Measurements from ENCODE around the gene MAVS.

The MAVS gene

DNA sequence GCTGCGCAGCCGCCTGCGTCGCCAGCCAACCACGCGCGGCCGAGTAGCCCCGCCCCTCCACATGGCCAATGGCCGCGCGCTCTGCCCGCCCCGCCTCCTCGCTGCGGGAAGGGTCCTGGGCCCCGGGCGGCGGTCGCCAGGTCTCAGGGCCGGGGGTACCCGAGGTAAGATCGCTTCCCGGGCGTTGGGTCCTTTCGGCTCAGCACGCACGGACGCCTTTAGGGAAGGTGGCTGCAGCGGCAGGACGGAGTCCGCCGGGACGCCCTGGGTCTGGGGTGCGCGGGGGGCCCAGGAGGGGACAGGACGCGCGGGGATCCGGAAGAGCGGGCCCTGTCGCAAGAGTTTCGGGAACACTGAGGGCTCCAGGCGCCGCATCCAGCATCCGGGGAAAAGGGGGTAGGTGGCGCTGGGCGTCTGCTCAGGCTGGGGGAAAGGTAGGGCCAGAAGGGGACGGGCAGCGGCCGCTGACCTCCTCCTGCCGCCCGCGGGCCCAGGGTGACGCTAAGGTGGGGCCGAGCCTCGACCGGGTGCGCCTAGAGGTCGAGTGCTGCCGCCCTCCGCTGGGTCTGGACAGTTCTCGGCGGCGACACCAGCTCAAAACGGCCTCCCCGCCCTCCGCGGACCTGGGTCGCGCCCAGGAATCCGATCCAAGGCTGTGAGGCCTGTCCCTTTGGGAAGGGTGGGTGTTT lies at the start of gene MAVS:
Gene MAVS, plus strand, starts transcription at position 95 of the 689 bp plus-strand sequence. CDS start 7,791 bp downstream, outside the sequence.
- peak; percentile 86 for DNase-seq

- DNase-seq, result no peak
Observed at GRCh38 chr20:3797226-3797545, 49.4 kb upstream of the MAVS start.

GRCh38 chr20:3797592-3798372 lies 48.9 kb upstream of the MAVS start:
- DNase-seq, result peak; percentile 66

- DNase-seq, result no peak
Observed at GRCh38 chr20:3798373-3798768, 48.3 kb upstream of the MAVS start.

DNA sequence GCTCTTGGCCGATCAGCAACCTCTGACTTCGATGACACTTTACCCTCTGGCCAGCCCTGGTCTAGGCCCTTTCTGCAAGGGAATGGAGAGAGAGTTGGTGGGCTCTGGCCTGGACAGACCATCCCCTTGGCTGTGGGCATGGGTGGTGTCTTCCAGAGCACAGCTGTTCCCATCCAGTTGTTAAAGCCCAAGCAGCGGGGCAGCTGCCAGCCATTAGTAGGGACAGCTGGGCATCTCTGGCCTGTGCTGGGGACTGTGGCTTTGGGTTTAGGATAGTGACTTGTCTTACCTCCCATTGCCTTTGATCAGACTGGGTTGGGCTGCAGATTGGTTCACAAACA lies 47.8 kb upstream of the MAVS start:
- no peak for DNase-seq

- DNase-seq, result no peak
Observed at GRCh38 chr20:3800256-3800877, 46.3 kb upstream of the MAVS start.

GRCh38 chr20:3800878-3801260 lies 45.8 kb upstream of the MAVS start:
- DNase-seq, result no peak

DNA sequence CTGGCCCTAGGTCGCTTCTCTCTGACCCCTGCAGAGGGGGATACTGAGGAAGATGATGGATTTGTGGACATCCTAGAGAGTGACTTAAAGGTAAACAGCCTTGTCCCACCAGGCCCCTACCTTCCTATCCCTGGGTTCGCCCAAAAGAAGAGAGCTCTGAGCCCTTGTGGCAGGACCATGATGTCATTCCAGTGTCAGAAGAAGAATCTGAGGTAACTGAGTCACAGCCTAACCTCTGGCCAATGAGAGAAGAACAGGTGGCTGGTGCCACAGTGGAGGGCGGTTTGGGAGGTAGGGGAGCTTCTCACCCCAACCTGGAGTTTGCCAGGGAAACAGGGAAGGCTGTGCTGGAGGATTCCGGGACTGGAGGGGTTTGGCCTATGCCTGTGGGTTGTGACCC lies 45.3 kb upstream of the MAVS start:
- no peak for DNase-seq

- DNase-seq, result no peak
Observed at GRCh38 chr20:3801846-3802245, 44.8 kb upstream of the MAVS start.

DNA sequence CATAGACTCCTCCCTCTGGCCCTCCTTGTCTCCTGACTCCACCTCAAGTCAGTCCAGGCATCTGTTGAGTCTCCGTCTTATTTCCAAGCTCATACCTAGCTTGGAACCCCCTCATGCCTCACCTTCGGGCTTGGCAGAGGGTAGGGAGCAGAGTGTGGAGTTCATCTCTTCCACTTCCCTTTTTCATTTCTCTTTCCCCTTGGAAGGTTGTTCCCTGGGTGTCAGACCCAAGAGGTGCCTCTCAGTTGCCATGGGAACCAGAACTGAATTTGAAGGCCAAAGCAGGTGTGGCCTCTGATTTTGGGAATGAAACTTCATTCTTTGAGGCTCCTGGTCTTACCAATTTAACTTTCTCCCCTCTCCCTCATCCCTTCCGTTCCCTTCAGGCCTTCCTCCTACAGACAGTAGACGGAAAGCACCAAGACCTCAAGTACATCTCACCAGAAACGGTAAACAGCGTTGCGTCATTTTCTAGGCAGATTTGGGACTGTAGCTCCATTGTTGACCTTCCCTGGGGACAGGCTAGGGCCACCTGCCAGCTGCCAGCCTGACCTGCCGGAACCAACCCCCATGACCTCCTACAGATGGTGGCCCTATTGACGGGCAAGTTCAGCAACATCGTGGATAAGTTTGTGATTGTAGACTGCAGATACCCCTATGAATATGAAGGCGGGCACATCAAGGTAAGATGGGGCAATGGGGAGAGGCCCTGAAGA lies 44.0 kb upstream of the MAVS start:
- DNase-seq, result no peak

DNA sequence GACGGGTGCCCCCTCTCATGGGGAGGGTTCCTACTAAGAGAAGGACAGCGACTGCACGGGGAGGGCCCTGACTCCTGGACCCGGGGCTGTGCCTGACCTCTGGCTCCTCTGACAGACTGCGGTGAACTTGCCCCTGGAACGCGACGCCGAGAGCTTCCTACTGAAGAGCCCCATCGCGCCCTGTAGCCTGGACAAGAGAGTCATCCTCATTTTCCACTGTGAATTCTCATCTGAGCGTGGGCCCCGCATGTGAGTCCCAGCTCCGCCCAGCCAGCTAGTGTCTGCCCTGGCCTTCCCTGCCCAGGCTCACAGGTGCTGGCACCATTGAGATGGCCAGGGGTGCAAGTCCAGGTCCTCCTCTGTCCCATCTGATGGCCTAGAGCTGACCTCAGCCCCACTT lies 43.3 kb upstream of the MAVS start:
- no peak for DNase-seq

DNA sequence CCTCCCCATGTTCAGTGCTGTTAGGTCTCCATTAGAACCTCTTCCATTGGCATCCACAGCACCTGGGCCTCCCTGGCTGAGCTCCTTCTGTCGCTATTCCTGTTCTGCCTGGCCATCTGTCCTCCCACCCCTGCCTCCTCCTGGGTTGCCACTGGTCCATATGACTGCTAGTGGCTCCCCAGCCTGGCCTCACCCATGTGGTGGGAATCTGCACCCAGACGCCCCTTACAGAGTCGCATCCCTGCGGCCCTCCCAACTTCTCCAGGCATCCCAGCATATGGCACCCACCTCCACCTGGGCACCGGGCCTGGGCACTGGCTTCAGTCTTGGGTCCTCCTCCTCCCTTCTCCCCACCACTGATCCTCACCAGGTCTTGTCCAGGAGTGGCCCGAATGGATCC lies 42.8 kb upstream of the MAVS start:
- no peak for DNase-seq

- no peak for DNase-seq
Observed at GRCh38 chr20:3804254-3804751, 42.3 kb upstream of the MAVS start.

DNA sequence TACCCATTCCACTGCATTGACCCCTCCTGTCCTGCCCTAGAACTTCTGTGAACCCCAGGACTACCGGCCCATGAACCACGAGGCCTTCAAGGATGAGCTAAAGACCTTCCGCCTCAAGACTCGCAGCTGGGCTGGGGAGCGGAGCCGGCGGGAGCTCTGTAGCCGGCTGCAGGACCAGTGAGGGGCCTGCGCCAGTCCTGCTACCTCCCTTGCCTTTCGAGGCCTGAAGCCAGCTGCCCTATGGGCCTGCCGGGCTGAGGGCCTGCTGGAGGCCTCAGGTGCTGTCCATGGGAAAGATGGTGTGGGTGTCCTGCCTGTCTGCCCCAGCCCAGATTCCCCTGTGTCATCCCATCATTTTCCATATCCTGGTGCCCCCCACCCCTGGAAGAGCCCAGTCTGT lies 41.9 kb upstream of the MAVS start:
- no peak for DNase-seq

GRCh38 chr20:3808544-3808943 lies 38.1 kb upstream of the MAVS start:
- no peak for DNase-seq

GRCh38 chr20:3811467-3812258 lies 35.0 kb upstream of the MAVS start:
- peak; percentile 92 for DNase-seq

- no peak for DNase-seq
Observed at GRCh38 chr20:3812259-3812681, 34.4 kb upstream of the MAVS start.

GRCh38 chr20:3812975-3813847 lies 33.4 kb upstream of the MAVS start:
- DNase-seq, result no peak

- DNase-seq, result peak; percentile 32
Observed at GRCh38 chr20:3813848-3814581, 32.6 kb upstream of the MAVS start.

GRCh38 chr20:3814928-3815495 lies 31.6 kb upstream of the MAVS start:
- DNase-seq, result no peak
